Stomach smooth muscle (tissue), 2 donors: ENCODE data around the gene ADAMTS19.

ENCODE experiments used
- H3K27ac ChIP-seq: one replicate; pipeline ENCODE4 v1.7.0; 2013; ENCODE audit warnings: mild to moderate bottlenecking, low read length, inconsistent platforms
- H3K27me3 ChIP-seq, 2 donors: one replicate each; pipeline ENCODE4 v1.7.0; 2013; ENCODE audit warnings: low read length in 2 of 2; ENCODE audit not compliant: insufficient read depth in 2 of 2, control insufficient read depth in 1 of 2
- H3K36me3 ChIP-seq, 2 donors: one replicate each; pipeline ENCODE4 v1.7.0; 2013; ENCODE audit warnings: low read length in 2 of 2; ENCODE audit not compliant: control insufficient read depth in 2 of 2, insufficient read depth in 2 of 2
- H3K4me1 ChIP-seq: one replicate; pipeline ENCODE4 v1.7.0; 2013; ENCODE audit warnings: low read length; ENCODE audit not compliant: control insufficient read depth, insufficient read depth
- H3K4me3 ChIP-seq, 2 donors: one replicate each; pipeline ENCODE4 v1.7.0; 2013; ENCODE audit warnings: low read length in 2 of 2
- H3K9ac ChIP-seq, 2 donors: one replicate each; pipeline ENCODE4 v1.7.0; 2013; ENCODE audit warnings: low read length in 2 of 2, mild to moderate bottlenecking in 1 of 2
- H3K9me3 ChIP-seq, 2 donors: one replicate each; pipeline ENCODE4 v1.7.0; 2013; ENCODE audit warnings: low read length in 2 of 2; ENCODE audit not compliant: control insufficient read depth in 2 of 2
- donor health status: healthy.
- donor health status: Pancreatic carcinoma.

The ADAMTS19 gene

GRCh38 chr5:129672006-129672405 is 211.9 kb downstream of the ADAMTS19 start:
- Histone ChIP-seq H3K9ac (no peak overlapping the region), H3K4me1 (no peaks in the 10 kb centered on the region), H3K27me3 (no peaks in the 10 kb centered on the region), H3K36me3 (no peaks in the 10 kb centered on the region), H3K27ac (no peak overlapping the region), H3K4me3 (no peak overlapping the region), H3K9me3 (peaks cover 0 to 4% of the 10 kb centered on the region in 2 donors)

GRCh38 chr5:129679671-129680070 is 219.6 kb downstream of the ADAMTS19 start:
- Histone ChIP-seq H3K27me3 (no peaks in the 10 kb centered on the region), H3K9me3 (no peaks in the 10 kb centered on the region), H3K4me1 (no peaks in the 10 kb centered on the region), H3K27ac (no peak overlapping the region), H3K36me3 (no peaks in the 10 kb centered on the region), H3K4me3 (no peak overlapping the region), H3K9ac (no peak overlapping the region)

DNA sequence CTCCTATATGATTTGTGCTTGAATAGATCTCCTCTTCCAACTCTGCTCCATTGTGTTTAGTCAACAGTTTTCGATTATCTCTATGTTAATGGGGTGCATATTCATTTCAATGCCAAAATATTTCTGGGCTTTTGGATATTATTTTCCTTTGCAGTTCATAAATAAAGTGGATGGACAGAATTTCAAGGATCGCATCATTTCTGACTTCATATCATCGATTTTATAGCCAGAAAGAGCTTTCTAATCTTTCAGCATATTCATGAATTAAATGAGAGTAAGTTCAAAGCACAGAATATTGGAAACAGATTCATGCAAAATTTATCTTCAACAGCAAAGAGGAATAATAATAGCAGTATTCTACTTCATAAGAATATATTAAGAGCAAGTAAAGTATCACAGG is 227.8 kb downstream of the ADAMTS19 start:
- no peaks in the 10 kb centered on the region for H3K27me3 ChIP-seq
- H3K36me3 ChIP-seq: no peaks in the 10 kb centered on the region
- no peak overlapping the region for H3K9ac ChIP-seq
- no peaks in the 10 kb centered on the region for H3K4me1 ChIP-seq
- no peak overlapping the region for H3K4me3 ChIP-seq
- no peak overlapping the region for H3K27ac ChIP-seq
- H3K9me3 ChIP-seq: no peaks in the 10 kb centered on the region

- Histone ChIP-seq H3K36me3 (no peaks in the 10 kb centered on the region), H3K9ac (no peak overlapping the region), H3K4me3 (no peak overlapping the region), H3K9me3 (no peaks in the 10 kb centered on the region), H3K4me1 (no peaks in the 10 kb centered on the region), H3K27me3 (no peaks in the 10 kb centered on the region), H3K27ac (no peak overlapping the region)
These were observed 228.9 kb downstream of the ADAMTS19 start for GRCh38 chr5:129689045-129689444.

GRCh38 chr5:129691220-129691619 is 231.1 kb downstream of the ADAMTS19 start:
- Histone ChIP-seq H3K4me3 (no peak overlapping the region), H3K9me3 (no peaks in the 10 kb centered on the region), H3K27ac (no peak overlapping the region), H3K9ac (no peak overlapping the region), H3K27me3 (no peaks in the 10 kb centered on the region), H3K4me1 (no peaks in the 10 kb centered on the region), H3K36me3 (no peaks in the 10 kb centered on the region)

DNA sequence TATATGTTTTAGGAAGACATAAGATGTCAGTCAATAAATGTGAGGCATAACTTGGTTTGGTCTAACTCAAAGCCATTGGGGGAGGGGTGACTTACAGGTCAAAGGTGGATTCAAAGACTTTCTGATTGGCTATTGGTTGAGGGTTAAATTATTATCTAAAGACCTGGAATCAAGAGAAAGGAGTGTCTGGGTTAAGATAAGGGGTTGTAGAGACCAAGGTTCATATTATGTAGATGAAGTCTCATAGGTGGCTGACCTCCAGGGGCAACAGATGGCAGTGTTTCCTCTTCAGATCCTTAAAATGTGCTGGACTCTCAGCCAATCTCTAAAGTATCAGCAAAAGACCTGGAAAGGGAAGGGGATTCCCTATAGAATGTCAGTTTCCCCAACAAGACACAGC is 236.5 kb downstream of the ADAMTS19 start:
- H3K27me3 ChIP-seq: no peaks in the 10 kb centered on the region
- no peaks in the 10 kb centered on the region for H3K9me3 ChIP-seq
- no peaks in the 10 kb centered on the region for H3K36me3 ChIP-seq
- H3K9ac ChIP-seq: no peak overlapping the region
- no peak overlapping the region for H3K27ac ChIP-seq
- H3K4me1 ChIP-seq: no peaks in the 10 kb centered on the region
- H3K4me3 ChIP-seq: no peak overlapping the region

DNA sequence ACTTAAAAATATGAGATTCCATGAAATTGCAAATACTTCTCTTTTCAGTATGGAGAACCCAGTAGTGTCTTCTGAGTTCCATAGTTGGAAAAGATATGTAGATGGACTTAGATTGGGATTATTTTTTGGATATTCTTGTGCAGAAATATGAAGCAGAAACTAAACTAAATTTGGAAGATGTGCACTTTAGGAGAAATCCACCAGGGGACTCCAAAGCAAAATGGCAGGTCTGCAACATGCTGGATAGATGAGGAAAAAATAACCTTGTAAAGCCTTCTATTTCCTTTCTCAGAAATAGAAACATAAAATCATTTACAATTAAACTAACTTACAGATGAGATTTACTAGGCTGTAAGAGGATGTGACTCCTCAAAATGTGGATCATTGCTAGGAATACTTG is 238.6 kb downstream of the ADAMTS19 start:
- Histone ChIP-seq H3K27me3 (no peaks in the 10 kb centered on the region), H3K9me3 (no peaks in the 10 kb centered on the region), H3K36me3 (no peaks in the 10 kb centered on the region), H3K27ac (no peak overlapping the region), H3K9ac (no peak overlapping the region), H3K4me1 (no peaks in the 10 kb centered on the region), H3K4me3 (no peak overlapping the region)

- Histone ChIP-seq H3K27ac (no peak overlapping the region), H3K9me3 (no peaks in the 10 kb centered on the region), H3K9ac (no peak overlapping the region), H3K36me3 (no peaks in the 10 kb centered on the region), H3K4me1 (no peaks in the 10 kb centered on the region), H3K4me3 (no peak overlapping the region), H3K27me3 (no peaks in the 10 kb centered on the region)
These were observed 256.1 kb downstream of the ADAMTS19 start for GRCh38 chr5:129716235-129716634.

GRCh38 chr5:129716651-129717050 is 256.6 kb downstream of the ADAMTS19 start:
- Histone ChIP-seq H3K27ac (no peak overlapping the region), H3K9ac (no peak overlapping the region), H3K4me3 (no peak overlapping the region), H3K4me1 (no peaks in the 10 kb centered on the region), H3K36me3 (no peaks in the 10 kb centered on the region), H3K27me3 (no peaks in the 10 kb centered on the region), H3K9me3 (no peaks in the 10 kb centered on the region)

DNA sequence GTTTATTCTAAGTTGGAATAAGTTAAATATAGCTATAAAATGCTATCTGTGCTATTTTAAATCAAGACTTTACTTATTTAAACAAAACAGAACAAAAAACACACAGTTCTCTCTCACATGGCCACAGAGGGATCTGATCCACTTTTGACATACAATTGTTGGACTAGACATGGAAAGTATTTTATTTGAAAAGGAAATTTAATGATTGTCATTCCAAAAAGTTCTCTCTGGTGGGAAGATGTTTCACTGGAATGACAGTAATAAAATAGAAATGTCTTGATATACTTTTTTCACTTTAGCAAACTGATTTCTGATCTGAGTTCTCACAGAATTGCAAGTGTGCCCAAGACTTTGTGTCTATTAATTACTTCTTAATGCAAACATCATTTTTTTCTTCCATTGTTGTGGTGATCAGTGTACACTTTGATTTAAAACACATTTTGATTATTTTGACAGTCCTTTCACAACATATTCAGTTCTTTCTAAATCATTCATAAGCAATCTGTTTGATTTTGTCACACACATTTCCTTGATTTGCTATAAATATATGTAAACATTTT is 257.7 kb downstream of the ADAMTS19 start:
- H3K4me3 ChIP-seq: no peak overlapping the region
- H3K9ac ChIP-seq: no peak overlapping the region
- no peaks in the 10 kb centered on the region for H3K36me3 ChIP-seq
- no peaks in the 10 kb centered on the region for H3K9me3 ChIP-seq
- no peak overlapping the region for H3K27ac ChIP-seq
- H3K4me1 ChIP-seq: no peaks in the 10 kb centered on the region
- no peaks in the 10 kb centered on the region for H3K27me3 ChIP-seq

DNA sequence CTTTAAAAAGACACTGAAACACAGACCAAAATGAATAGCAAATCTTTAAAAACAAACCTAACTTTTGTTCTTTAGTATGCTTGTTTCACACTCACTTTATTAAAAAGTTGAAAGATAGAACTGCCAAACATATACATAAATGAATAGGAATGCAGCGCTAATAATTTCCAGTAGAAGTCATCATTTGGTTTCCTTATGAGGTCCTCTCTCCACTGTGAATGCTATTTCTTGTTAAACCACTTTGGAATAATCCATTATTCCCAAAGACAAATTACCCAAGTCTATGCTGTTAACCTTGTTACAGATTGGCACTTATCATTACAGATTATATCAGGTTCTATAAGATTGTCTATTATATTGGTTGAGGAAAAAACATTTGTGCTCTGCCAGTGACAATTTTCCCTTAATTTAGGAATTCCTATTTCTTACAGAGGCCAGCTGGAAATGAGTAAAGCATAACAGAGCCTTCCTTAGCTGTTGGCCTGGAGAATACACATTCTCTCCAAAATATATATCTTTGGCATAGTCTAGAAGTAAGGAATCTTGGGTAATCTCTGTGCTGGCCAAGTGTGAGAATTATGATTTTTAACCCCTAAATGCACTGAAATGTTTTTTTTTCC is 258.5 kb downstream of the ADAMTS19 start:
- Histone ChIP-seq H3K9me3 (no peaks in the 10 kb centered on the region), H3K4me1 (no peaks in the 10 kb centered on the region), H3K27ac (no peak overlapping the region), H3K27me3 (no peaks in the 10 kb centered on the region), H3K9ac (no peak overlapping the region), H3K4me3 (no peak overlapping the region), H3K36me3 (no peaks in the 10 kb centered on the region)
